ENCODE data around the gene RPL41.

Gene RPL41

GRCh38 chr12:56158029-56158925 is 41.8 kb downstream of the RPL41 start, which contains the start of gene MYL6:
MYL6 (plus strand) TSS chr12:56158359; CDS start chr12:56158402, 43 bp downstream.
- peak; percentile 94 for DNase-seq (ENCODE audit: extremely low spot score)
- CTCF ChIA-PET, result interaction anchor here (0.7 to 2.2 kb wide), 10 partner anchors 14 to 479 kb away, joined by 3 to 10 read pairs (median 6); partner anchors contain the start of genes ESYT1, SMARCC2, STAT2 and ZC3H10
- POLR2A ChIA-PET, result interaction anchor here (0.6 to 1.0 kb wide), 3 partner anchors 30 to 493 kb away, joined by 3 read pairs; partner anchors contain the start of gene ESYT1
- TF ChIP-seq CTCF (IDR thresholded peaks at IDR 0.05; ENCODE audit: control extremely low read depth, extremely low read depth, low read depth, missing control alignments), result no peak

- DNase-seq (ENCODE audit: extremely low spot score), result peak; percentile 38
- ChIA-PET POLR2A (interaction anchor here (0.5 to 1.4 kb wide), 3 partner anchors 8 to 91 kb away, joined by 3 to 8 read pairs (median 6); partner anchors contain the start of gene SMARCC2), CTCF (interaction anchor here (0.7 to 2.2 kb wide), 12 partner anchors 13 to 478 kb away, joined by 3 to 10 read pairs (median 5); partner anchors contain the start of genes ESYT1, SMARCC2, STAT2 and ZC3H10)
- TF ChIP-seq CTCF (IDR thresholded peaks at IDR 0.05; ENCODE audit: control extremely low read depth, extremely low read depth, low read depth, missing control alignments), result no peak
These were observed 42.6 kb downstream of the RPL41 start for GRCh38 chr12:56158926-56159461.

GRCh38 chr12:56159482-56160192 is 43.2 kb downstream of the RPL41 start:
- ChIA-PET POLR2A (interaction anchor here (0.5 to 1.4 kb wide), 2 partner anchors 7 to 29 kb away, joined by 6 to 8 read pairs; partner anchors contain the start of gene SMARCC2), CTCF (interaction anchor here (1.0 to 7.0 kb wide), 11 partner anchors 12 to 201 kb away, joined by 3 to 47 read pairs (median 7); partner anchors contain the start of genes ESYT1, SMARCC2, STAT2 and ZC3H10)
- no peak for TF ChIP-seq CTCF (IDR thresholded peaks at IDR 0.05; ENCODE audit: control extremely low read depth, extremely low read depth, low read depth, missing control alignments)
- DNase-seq (ENCODE audit: extremely low spot score), result no peak

- POLR2A ChIA-PET, result interaction anchor here (1.0 to 1.8 kb wide), 3 partner anchors 28 to 44 kb away, joined by 3 to 9 read pairs (median 8); partner anchors contain the start of genes RPL41 and SMARCC2
- DNase-seq (ENCODE audit: extremely low spot score), result no peak
- CTCF ChIA-PET, result interaction anchor here (1.0 to 7.0 kb wide), 7 partner anchors 11 to 35 kb away, joined by 3 to 47 read pairs (median 6); partner anchors contain the start of genes ESYT1 and SMARCC2
- no peak for TF ChIP-seq CTCF (IDR thresholded peaks at IDR 0.05; ENCODE audit: control extremely low read depth, extremely low read depth, low read depth, missing control alignments)
These were observed 43.8 kb downstream of the RPL41 start for GRCh38 chr12:56160193-56160763.

GRCh38 chr12:56160894-56161689 is 44.7 kb downstream of the RPL41 start:
- TF ChIP-seq CTCF (IDR thresholded peaks at IDR 0.05; ENCODE audit: control extremely low read depth, extremely low read depth, low read depth, missing control alignments), result no peak
- DNase-seq (ENCODE audit: extremely low spot score), result no peak
- CTCF ChIA-PET, result interaction anchor here (0.8 to 7.0 kb wide), 10 partner anchors 12 to 97 kb away, joined by 3 to 47 read pairs (median 6); partner anchors contain the start of genes ANKRD52, ESYT1, RNF41 and SMARCC2
- POLR2A ChIA-PET, result interaction anchor here (0.5 to 2.9 kb wide), 11 partner anchors 9 to 556 kb away, joined by 3 to 15 read pairs (median 4); partner anchors contain the start of genes ESYT1, PA2G4, RPL41 and SMARCC2

Measured in GM10248 (cell line).